Astrocyte (in vitro differentiated cells and primary cell): ENCODE results near the gene NUBP1. TPM values are rescaled to one million over a fixed set of nuclear protein-coding genes. Genes with fewer than 3 reads are reported as not detected.

ENCODE experiments used
- DNase-seq: peaks from one replicate; pipeline ENCODE4 v3.0.0-alpha.2; 2010; ENCODE audit warnings: low read depth
- FAIRE-seq: peaks from 2 replicates; lab custom pipeline; 2011; peaks lifted over from hg19 to GRCh38; lab: Jason Lieb, UNC
- H2AFZ ChIP-seq: 2 replicates; pipeline ENCODE4 v1.6.0; 2012; ENCODE audit warnings: low read depth, low read length, inconsistent platforms
- H3K27ac ChIP-seq: 2 replicates; pipeline ENCODE4 v1.5.1; 2011; ENCODE audit warnings: low read depth, low read length, inconsistent platforms
- H3K27me3 ChIP-seq: 2 replicates; pipeline ENCODE4 v1.6.0; 2011; ENCODE audit warnings: low read length, inconsistent platforms; ENCODE audit not compliant: insufficient read depth
- H3K36me3 ChIP-seq: 2 replicates; pipeline ENCODE4 v1.5.1; 2011; ENCODE audit warnings: low read length, inconsistent platforms; ENCODE audit not compliant: insufficient read depth
- H3K4me1 ChIP-seq: 2 replicates; pipeline ENCODE4 v1.5.1; 2011; ENCODE audit warnings: low read length, inconsistent platforms; ENCODE audit not compliant: insufficient read depth
- H3K4me2 ChIP-seq: 2 replicates; pipeline ENCODE4 v1.6.0; 2012; ENCODE audit warnings: low read length, inconsistent platforms
- H3K4me3 ChIP-seq: 2 replicates; pipeline ENCODE4 v1.5.1; 2011; ENCODE audit warnings: low read depth, mild to moderate bottlenecking, low read length, inconsistent platforms; ENCODE audit not compliant: insufficient read depth
- H3K79me2 ChIP-seq: 2 replicates; pipeline ENCODE4 v1.6.0; 2012; ENCODE audit warnings: mild to moderate bottlenecking, low read length, inconsistent platforms; ENCODE audit not compliant: insufficient read depth
- H3K9ac ChIP-seq: 2 replicates; pipeline ENCODE4 v1.6.0; 2012; ENCODE audit warnings: mild to moderate bottlenecking, low read length, inconsistent platforms
- H3K9me3 ChIP-seq: 2 replicates; pipeline ENCODE4 v1.5.1; 2012; ENCODE audit warnings: low read depth, mild to moderate bottlenecking, low read length, inconsistent platforms; ENCODE audit not compliant: insufficient read depth
- H4K20me1 ChIP-seq: 2 replicates; pipeline ENCODE4 v1.6.0; 2012; ENCODE audit warnings: low read length, inconsistent platforms; ENCODE audit not compliant: insufficient read depth
- H3K27ac Mint-ChIP-seq: one replicate; pipeline ENCODE4 v1.8.0; 2021; ENCODE audit warnings: mild to moderate bottlenecking, mixed read lengths; ENCODE audit not compliant: unreplicated experiment
- H3K27me3 Mint-ChIP-seq: one replicate; pipeline ENCODE4 v1.8.0; 2021; ENCODE audit warnings: low read depth, mixed read lengths; ENCODE audit not compliant: unreplicated experiment
- H3K36me3 Mint-ChIP-seq: one replicate; pipeline ENCODE4 v1.8.0; 2021; ENCODE audit warnings: low read depth, mixed read lengths; ENCODE audit not compliant: unreplicated experiment
- H3K4me1 Mint-ChIP-seq: one replicate; pipeline ENCODE4 v1.8.0; 2021; ENCODE audit warnings: low read depth, mixed read lengths; ENCODE audit not compliant: unreplicated experiment
- H3K4me3 Mint-ChIP-seq: one replicate; pipeline ENCODE4 v1.8.0; 2021; ENCODE audit warnings: mild to moderate bottlenecking, moderate library complexity, mixed read lengths; ENCODE audit not compliant: unreplicated experiment
- H3K9me3 Mint-ChIP-seq: one replicate; pipeline ENCODE4 v1.8.0; 2021; ENCODE audit warnings: mild to moderate bottlenecking, mixed read lengths; ENCODE audit not compliant: unreplicated experiment
- EZH2 ChIP-seq: IDR thresholded peaks from 2 replicates; pipeline ENCODE4 v1.6.1; 2012; ENCODE audit warnings: mild to moderate bottlenecking, low read length, inconsistent platforms; ENCODE audit not compliant: insufficient read depth
- total RNA-seq: library from RNA; stranded (reverse); gene quantifications from 2 replicates; pipeline ENCODE4 v1.2.1, GENCODE V29; 2021
- TF ChIP-seq, protein P1 (sequence below): IDR thresholded peaks from 2 replicates; pipeline ENCODE4 v1.5.1; 2011; ENCODE audit warnings: low read depth, mild to moderate bottlenecking, inconsistent platforms, low read length, moderate library complexity; ENCODE audit not compliant: insufficient read depth

Gene NUBP1
- total RNA-seq, 1 donor from 2014 or later = 17.4 TPM

DNA sequence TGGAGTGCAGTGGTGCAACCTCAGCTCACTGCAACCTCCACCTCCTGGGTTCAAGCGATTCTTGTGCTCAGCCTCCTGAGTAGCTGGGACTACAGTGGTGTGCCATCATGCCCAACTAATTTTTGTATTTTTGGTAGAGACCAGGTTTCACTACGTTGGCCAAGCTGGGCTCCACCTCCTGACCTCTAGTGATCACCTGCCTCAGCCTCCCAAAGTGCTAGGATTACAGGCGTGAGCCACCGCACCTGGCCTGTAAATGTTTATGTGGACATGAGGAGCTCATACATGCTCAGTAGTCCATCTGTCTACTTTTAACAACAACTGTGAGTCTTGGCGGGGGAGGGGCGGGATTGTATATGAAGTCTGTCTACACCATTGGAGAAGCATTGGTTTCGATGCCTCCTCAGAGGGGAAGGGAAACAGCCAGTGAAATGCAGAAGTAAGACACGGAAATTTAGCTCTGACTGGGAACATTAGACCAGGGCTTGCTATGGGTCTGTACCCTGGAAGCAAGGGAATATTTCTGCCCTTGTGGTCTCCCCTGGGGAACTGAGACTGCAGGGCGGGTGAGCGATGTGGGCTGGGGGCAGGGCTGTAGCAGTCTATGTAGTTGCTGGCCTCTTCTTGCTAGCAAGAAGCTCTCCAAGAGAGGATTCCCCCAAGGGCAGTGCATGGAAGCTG, 9.3 kb downstream of the NUBP1 start:
- H3K79me2 ChIP-seq = no peaks in the 10 kb centered on the region
- Mint-ChIP-seq H3K27ac (peak overlapping the region; percentile 41), H3K36me3 (peaks cover 11% of the 10 kb centered on the region), H3K4me1 (peaks cover 29% of the 10 kb centered on the region), H3K4me3 (no peak overlapping the region), H3K9me3 (no peaks in the 10 kb centered on the region), H3K27me3 (no peaks in the 10 kb centered on the region)
- no peak overlapping the region for H3K4me2 ChIP-seq
- no peak overlapping the region for H3K9ac ChIP-seq
- peaks cover 26% of the 10 kb centered on the region for H3K4me1 ChIP-seq
- H3K27ac ChIP-seq = no peak overlapping the region
- DNase-seq (no peak), FAIRE-seq (no peak)
- H3K36me3 ChIP-seq = peaks cover 7% of the 10 kb centered on the region
- no peaks in the 10 kb centered on the region for H3K27me3 ChIP-seq
- no peak overlapping the region for H3K4me3 ChIP-seq
- no peaks in the 10 kb centered on the region for H3K9me3 ChIP-seq
- TF ChIP-seq, protein P1, sequence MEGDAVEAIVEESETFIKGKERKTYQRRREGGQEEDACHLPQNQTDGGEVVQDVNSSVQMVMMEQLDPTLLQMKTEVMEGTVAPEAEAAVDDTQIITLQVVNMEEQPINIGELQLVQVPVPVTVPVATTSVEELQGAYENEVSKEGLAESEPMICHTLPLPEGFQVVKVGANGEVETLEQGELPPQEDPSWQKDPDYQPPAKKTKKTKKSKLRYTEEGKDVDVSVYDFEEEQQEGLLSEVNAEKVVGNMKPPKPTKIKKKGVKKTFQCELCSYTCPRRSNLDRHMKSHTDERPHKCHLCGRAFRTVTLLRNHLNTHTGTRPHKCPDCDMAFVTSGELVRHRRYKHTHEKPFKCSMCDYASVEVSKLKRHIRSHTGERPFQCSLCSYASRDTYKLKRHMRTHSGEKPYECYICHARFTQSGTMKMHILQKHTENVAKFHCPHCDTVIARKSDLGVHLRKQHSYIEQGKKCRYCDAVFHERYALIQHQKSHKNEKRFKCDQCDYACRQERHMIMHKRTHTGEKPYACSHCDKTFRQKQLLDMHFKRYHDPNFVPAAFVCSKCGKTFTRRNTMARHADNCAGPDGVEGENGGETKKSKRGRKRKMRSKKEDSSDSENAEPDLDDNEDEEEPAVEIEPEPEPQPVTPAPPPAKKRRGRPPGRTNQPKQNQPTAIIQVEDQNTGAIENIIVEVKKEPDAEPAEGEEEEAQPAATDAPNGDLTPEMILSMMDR = no peak
- no peak for TF ChIP-seq EZH2
- peaks cover 4% of the 10 kb centered on the region for H4K20me1 ChIP-seq
- H2AFZ ChIP-seq = no peak overlapping the region

DNA sequence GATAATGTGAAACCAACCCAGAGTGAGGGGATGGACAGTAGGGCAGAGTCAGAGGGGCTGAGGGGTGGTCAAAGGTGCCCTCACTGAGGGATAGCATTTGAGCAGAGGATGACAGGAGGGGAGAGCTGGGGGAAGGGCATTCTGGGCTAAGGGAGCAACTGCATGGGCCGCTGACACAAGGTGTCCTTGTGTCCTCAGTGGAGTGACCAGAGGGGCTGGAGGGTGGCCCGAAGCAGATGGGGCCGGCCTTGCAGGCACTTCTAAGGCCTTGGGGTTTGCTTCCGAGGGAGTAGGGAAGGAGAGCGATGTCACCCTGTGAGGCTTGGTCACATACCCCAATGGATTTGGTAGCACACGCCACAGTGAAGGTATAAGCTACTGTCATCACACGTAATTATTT, 10.0 kb downstream of the NUBP1 start:
- Mint-ChIP-seq H3K4me3 (no peak overlapping the region), H3K27ac (no peak overlapping the region), H3K9me3 (no peaks in the 10 kb centered on the region), H3K27me3 (no peaks in the 10 kb centered on the region), H3K36me3 (peaks cover 11% of the 10 kb centered on the region), H3K4me1 (peaks cover 29% of the 10 kb centered on the region)
- Histone ChIP-seq H3K4me2 (no peak overlapping the region), H3K9me3 (no peaks in the 10 kb centered on the region), H2AFZ (no peak overlapping the region), H3K79me2 (no peaks in the 10 kb centered on the region), H3K36me3 (peaks cover 11% of the 10 kb centered on the region), H3K27me3 (no peaks in the 10 kb centered on the region), H3K27ac (no peak overlapping the region), H3K9ac (no peak overlapping the region), H3K4me3 (no peak overlapping the region), H4K20me1 (peaks cover 4% of the 10 kb centered on the region), H3K4me1 (peaks cover 26% of the 10 kb centered on the region)
- DNase-seq (no peak), FAIRE-seq (no peak)
- TF ChIP-seq, protein P1 = no peak
- no peak for TF ChIP-seq EZH2

DNA sequence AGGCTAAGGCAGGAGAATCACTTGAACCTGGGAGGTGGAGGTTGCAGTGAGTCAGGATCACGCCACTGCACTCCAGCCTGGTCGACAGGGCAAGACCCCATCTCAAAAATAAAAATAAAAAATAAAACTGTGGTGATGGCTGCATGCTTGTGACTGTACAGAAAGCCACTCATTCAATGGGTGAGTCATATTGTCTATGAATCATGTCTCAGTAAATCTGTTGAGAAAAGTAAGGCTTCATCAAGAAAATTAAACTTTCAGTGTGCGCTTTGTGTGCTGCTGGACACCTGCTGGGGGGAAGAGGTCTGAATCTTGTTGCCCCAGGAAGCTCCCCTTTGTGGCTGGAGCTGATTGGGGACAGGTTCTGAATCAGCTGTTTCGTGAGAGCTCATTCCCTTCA, 11.3 kb downstream of the NUBP1 start:
- no peak for TF ChIP-seq EZH2
- TF ChIP-seq, protein P1 = no peak
- no peaks in the 10 kb centered on the region for H3K27me3 Mint-ChIP-seq
- FAIRE-seq (no peak), DNase-seq (peak; percentile 73)
- H3K4me1 Mint-ChIP-seq = peaks cover 19% of the 10 kb centered on the region
- H3K27ac Mint-ChIP-seq = no peak overlapping the region
- peak overlapping the region; percentile 69 for H3K27ac ChIP-seq
- H3K4me3 ChIP-seq = no peak overlapping the region
- peaks cover 19% of the 10 kb centered on the region for H3K4me1 ChIP-seq
- no peaks in the 10 kb centered on the region for H3K9me3 Mint-ChIP-seq
- H3K9ac ChIP-seq = peak overlapping the region; percentile 49
- H3K4me2 ChIP-seq = peak overlapping the region; percentile 65
- no peaks in the 10 kb centered on the region for H3K27me3 ChIP-seq
- H3K4me3 Mint-ChIP-seq = no peak overlapping the region
- peaks cover 4% of the 10 kb centered on the region for H4K20me1 ChIP-seq
- H3K79me2 ChIP-seq = no peaks in the 10 kb centered on the region
- H3K36me3 Mint-ChIP-seq = peaks cover 11% of the 10 kb centered on the region
- H3K9me3 ChIP-seq = no peaks in the 10 kb centered on the region
- H2AFZ ChIP-seq = no peak overlapping the region
- peaks cover 11% of the 10 kb centered on the region for H3K36me3 ChIP-seq
